ENCODE measurements around the gene AGA.

The AGA gene

GRCh38 chr4:177483760-177484159 lies 41.5 kb upstream of the AGA start:
- no peak for TF ChIP-seq CTCF (IDR thresholded peaks at IDR 0.05; ENCODE audit: low read depth, low read length)
- no peak for DNase-seq (ENCODE audit: extremely low read depth, low read depth)

- no peak for TF ChIP-seq CTCF (IDR thresholded peaks at IDR 0.05; ENCODE audit: low read depth, low read length)
- DNase-seq (ENCODE audit: extremely low read depth, low read depth) = no peak
Measured at GRCh38 chr4:177483271-177483670, 41.0 kb upstream of the AGA start.

- DNase-seq (ENCODE audit: extremely low read depth, low read depth) = no peak
- no peak for TF ChIP-seq CTCF (IDR thresholded peaks at IDR 0.05; ENCODE audit: low read depth, low read length)
Measured at GRCh38 chr4:177482367-177482766, 40.1 kb upstream of the AGA start.

GRCh38 chr4:177480795-177481194 lies 38.6 kb upstream of the AGA start:
- TF ChIP-seq CTCF (IDR thresholded peaks at IDR 0.05; ENCODE audit: low read depth, low read length) = no peak
- DNase-seq (ENCODE audit: extremely low read depth, low read depth) = no peak

- no peak for TF ChIP-seq CTCF (IDR thresholded peaks at IDR 0.05; ENCODE audit: low read depth, low read length)
- DNase-seq (ENCODE audit: extremely low read depth, low read depth) = no peak
Measured at GRCh38 chr4:177479063-177479462, 36.8 kb upstream of the AGA start.

- no peak for TF ChIP-seq CTCF (IDR thresholded peaks at IDR 0.05; ENCODE audit: low read depth, low read length)
- no peak for DNase-seq (ENCODE audit: extremely low read depth, low read depth)
Measured at GRCh38 chr4:177478496-177478895, 36.3 kb upstream of the AGA start.

GRCh38 chr4:177473991-177474390 lies 31.8 kb upstream of the AGA start:
- no peak for TF ChIP-seq CTCF (IDR thresholded peaks at IDR 0.05; ENCODE audit: low read depth, low read length)
- DNase-seq (ENCODE audit: extremely low read depth, low read depth) = no peak

All from AG09319 (cell line).